Fibroblast of skin of back (primary cell): ENCODE data around the gene OAF.

ENCODE experiments used
- DNase-seq: peaks from one replicate; pipeline ENCODE4 v3.0.0-alpha.2; 2013

The OAF gene

GRCh38 chr11:120224361-120224760 lies 13.5 kb downstream of the OAF start:
- no peak for DNase-seq

- no peak for DNase-seq
Observed at GRCh38 chr11:120224972-120225909, 14.4 kb downstream of the OAF start.

- no peak for DNase-seq
Observed at GRCh38 chr11:120226242-120226641, 15.4 kb downstream of the OAF start.

- DNase-seq = no peak
Observed at GRCh38 chr11:120226714-120227113, 15.9 kb downstream of the OAF start.

- no peak for DNase-seq
Observed at GRCh38 chr11:120227228-120227852, 16.5 kb downstream of the OAF start.

- DNase-seq = no peak
Observed at GRCh38 chr11:120228794-120229384, 18.1 kb downstream of the OAF start.

- DNase-seq = peak; percentile 32
Observed at GRCh38 chr11:120229451-120230424, 18.9 kb downstream of the OAF start.

- no peak for DNase-seq
Observed at GRCh38 chr11:120230433-120231071, 19.7 kb downstream of the OAF start.

- DNase-seq = no peak
Observed at GRCh38 chr11:120231963-120232362, 21.1 kb downstream of the OAF start.

GRCh38 chr11:120233207-120233803 lies 22.5 kb downstream of the OAF start:
- no peak for DNase-seq

GRCh38 chr11:120235024-120235628 lies 24.3 kb downstream of the OAF start:
- peak; percentile 35 for DNase-seq

- peak; percentile 35 for DNase-seq
Observed at GRCh38 chr11:120236169-120237107, 25.6 kb downstream of the OAF start.

GRCh38 chr11:120238968-120239620 lies 28.3 kb downstream of the OAF start:
- no peak for DNase-seq

- no peak for DNase-seq
Observed at GRCh38 chr11:120239713-120240640, 29.1 kb downstream of the OAF start, which contains the start of gene POU2F3. Gene POU2F3, plus strand, starts transcription at chr11:120240140. Its CDS starts 204 bp downstream, at chr11:120240344.

GRCh38 chr11:120240866-120241265 lies 30.0 kb downstream of the OAF start:
- no peak for DNase-seq

- no peak for DNase-seq
Observed at GRCh38 chr11:120241277-120241676, 30.4 kb downstream of the OAF start.

- no peak for DNase-seq
Observed at GRCh38 chr11:120243221-120243620, 32.4 kb downstream of the OAF start.
